ENCODE data around the gene EMX1.
A peak's percentile ranks its signal among the peaks of the same experiment; 100 is the strongest.

The EMX1 gene

DNA sequence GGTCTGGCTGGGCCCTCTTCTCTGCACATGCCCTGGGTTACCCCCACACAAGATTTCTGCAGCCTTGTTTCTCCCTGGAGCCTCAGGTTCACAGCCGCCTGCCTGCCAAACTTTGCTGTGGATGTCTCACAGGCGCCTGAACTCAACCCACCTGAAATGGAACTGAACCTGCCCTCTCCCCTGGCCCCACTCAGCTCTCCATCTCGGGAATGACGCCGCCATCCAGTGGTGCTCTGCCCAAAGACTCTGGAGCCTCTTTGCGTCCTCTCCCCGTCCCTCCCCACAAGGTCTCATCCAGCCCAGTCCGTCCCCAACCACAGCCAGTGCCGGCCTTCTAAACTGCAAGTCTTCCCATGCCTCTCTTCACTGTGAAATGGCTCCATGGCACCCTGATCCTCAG is 29.1 kb downstream of the EMX1 start:
- no peaks in the 10 kb centered on the region for H3K36me3 Mint-ChIP-seq (ENCODE audit: insufficient read depth)
- H3K9me3 Mint-ChIP-seq, result no peaks in the 10 kb centered on the region
- peaks cover 0 to 2% of the 10 kb centered on the region in 2 donors for H3K4me1 Mint-ChIP-seq (ENCODE audit: low read depth in 2 of 2)
- H3K4me3 Mint-ChIP-seq, result no peak overlapping the region
- DNase-seq (no peak), ATAC-seq (replicated peaks) (no peak)
- H3K27ac Mint-ChIP-seq, result no peak overlapping the region
- no peaks in the 10 kb centered on the region for H3K27me3 Mint-ChIP-seq

DNA sequence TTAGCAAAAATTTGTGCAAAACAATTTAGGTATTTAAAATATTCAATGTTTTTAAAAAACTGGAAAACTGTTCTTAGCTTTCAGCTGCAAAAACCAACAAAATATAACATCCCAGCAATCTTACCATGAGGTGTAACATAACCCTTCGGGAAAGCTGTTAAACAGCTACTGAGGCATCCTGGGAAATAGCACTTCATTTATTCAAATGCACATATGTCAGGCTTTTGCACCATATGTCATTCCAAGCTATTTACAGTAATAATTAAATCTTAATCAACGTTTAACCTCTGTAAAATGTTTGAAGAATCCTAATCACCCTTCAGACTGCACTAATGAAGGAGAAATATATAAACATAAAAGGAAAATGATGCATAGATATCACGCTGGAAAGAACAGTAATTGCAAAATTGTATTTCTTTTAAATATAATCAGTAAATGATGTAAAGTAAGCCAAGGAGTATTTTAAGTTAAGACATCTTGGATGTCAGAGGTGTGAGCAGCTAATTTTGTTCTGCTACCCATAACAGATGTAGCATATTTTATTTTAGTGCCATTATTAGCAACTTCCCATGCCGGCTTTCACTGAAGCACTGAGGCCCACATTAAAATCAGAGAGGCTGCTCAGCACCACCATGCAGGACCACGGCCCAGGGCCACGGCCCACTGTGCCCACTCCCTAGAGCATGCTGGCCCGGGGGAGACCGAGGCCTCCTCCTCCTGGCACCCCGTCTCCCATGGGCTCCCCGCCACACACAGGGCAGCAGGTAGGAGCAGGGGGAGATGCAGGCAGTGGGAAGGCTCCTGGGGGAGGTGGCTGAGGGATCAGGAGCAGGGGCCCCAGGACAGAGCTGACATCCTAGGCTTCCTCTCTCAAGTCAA is 30.9 kb downstream of the EMX1 start:
- H3K27ac Mint-ChIP-seq, result no peak overlapping the region
- peaks cover 3% of the 10 kb centered on the region for H3K36me3 Mint-ChIP-seq (ENCODE audit: insufficient read depth)
- no peak overlapping the region for H3K4me3 Mint-ChIP-seq
- H3K27me3 Mint-ChIP-seq, result no peaks in the 10 kb centered on the region
- no peaks in the 10 kb centered on the region for H3K9me3 Mint-ChIP-seq
- peaks cover 1 to 8% of the 10 kb centered on the region in 2 donors for H3K4me1 Mint-ChIP-seq (ENCODE audit: low read depth in 2 of 2)
- ATAC-seq (replicated peaks), result no peak
- DNase-seq, result no peak

DNA sequence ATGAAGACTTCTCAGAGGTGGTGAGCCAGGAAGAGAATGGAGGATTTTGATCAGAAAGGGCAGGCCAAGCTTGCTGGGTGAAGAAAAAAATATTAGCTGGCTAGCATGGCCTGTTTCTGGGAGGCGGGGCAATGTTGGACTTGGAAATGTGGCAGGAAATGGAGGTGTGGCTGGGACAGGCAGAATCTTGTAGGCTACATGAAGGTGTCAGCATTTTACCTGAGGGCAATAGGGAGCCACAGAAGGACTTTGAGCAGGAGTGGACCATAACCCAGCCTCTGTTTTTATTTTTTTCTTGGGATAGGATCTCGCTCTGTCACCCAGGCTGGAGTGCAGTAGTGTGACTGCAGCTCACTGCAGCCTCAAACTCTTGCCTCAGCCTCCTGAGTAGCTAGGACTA is 31.7 kb downstream of the EMX1 start:
- Mint-ChIP-seq H3K4me1 (ENCODE audit: low read depth in 2 of 2) (peaks cover 10 to 17% of the 10 kb centered on the region in 2 donors), H3K9me3 (no peaks in the 10 kb centered on the region), H3K36me3 (ENCODE audit: insufficient read depth) (peaks cover 3% of the 10 kb centered on the region), H3K27ac (no peak overlapping the region), H3K27me3 (no peaks in the 10 kb centered on the region), H3K4me3 (no peak overlapping the region)
- ATAC-seq (replicated peaks) (no peak), DNase-seq (no peak)

GRCh38 chr2:72949642-72950041 is 32.3 kb downstream of the EMX1 start:
- ATAC-seq (replicated peaks), result no peak
- Mint-ChIP-seq H3K4me3 (no peak overlapping the region), H3K36me3 (ENCODE audit: insufficient read depth) (peaks cover 3% of the 10 kb centered on the region), H3K9me3 (no peaks in the 10 kb centered on the region), H3K27me3 (no peaks in the 10 kb centered on the region), H3K4me1 (ENCODE audit: low read depth in 2 of 2) (peaks cover 16 to 23% of the 10 kb centered on the region in 2 donors), H3K27ac (no peak overlapping the region)
- DNase-seq, result no peak

- H3K27me3 Mint-ChIP-seq, result no peaks in the 10 kb centered on the region
- H3K9me3 Mint-ChIP-seq, result no peaks in the 10 kb centered on the region
- ATAC-seq (replicated peaks) (no peak), DNase-seq (no peak)
- peaks cover 24 to 30% of the 10 kb centered on the region in 2 donors for H3K4me1 Mint-ChIP-seq (ENCODE audit: low read depth in 2 of 2)
- peaks cover 3% of the 10 kb centered on the region for H3K36me3 Mint-ChIP-seq (ENCODE audit: insufficient read depth)
- no peak overlapping the region for H3K4me3 Mint-ChIP-seq
- H3K27ac Mint-ChIP-seq, result no peak overlapping the region
Measured at GRCh38 chr2:72950558-72951255, 33.4 kb downstream of the EMX1 start.

- no peaks in the 10 kb centered on the region for H3K27me3 Mint-ChIP-seq
- H3K36me3 Mint-ChIP-seq (ENCODE audit: insufficient read depth), result peaks cover 3% of the 10 kb centered on the region
- no peak overlapping the region for H3K4me3 Mint-ChIP-seq
- peaks cover 24 to 30% of the 10 kb centered on the region in 2 donors for H3K4me1 Mint-ChIP-seq (ENCODE audit: low read depth in 2 of 2)
- H3K9me3 Mint-ChIP-seq, result no peaks in the 10 kb centered on the region
- H3K27ac Mint-ChIP-seq, result no peak overlapping the region
- ATAC-seq (replicated peaks), result no peak
- DNase-seq, result no peak
Measured at GRCh38 chr2:72951303-72952095, 34.2 kb downstream of the EMX1 start.

- no peaks in the 10 kb centered on the region for H3K9me3 Mint-ChIP-seq
- no peak overlapping the region for H3K27ac Mint-ChIP-seq
- ATAC-seq (replicated peaks) (no peak), DNase-seq (no peak)
- H3K4me3 Mint-ChIP-seq, result no peak overlapping the region
- H3K27me3 Mint-ChIP-seq, result no peaks in the 10 kb centered on the region
- H3K36me3 Mint-ChIP-seq (ENCODE audit: insufficient read depth), result peaks cover 3% of the 10 kb centered on the region
- peaks cover 31 to 35% of the 10 kb centered on the region in 2 donors for H3K4me1 Mint-ChIP-seq (ENCODE audit: low read depth in 2 of 2)
Measured at GRCh38 chr2:72952110-72952823, 34.9 kb downstream of the EMX1 start.

GRCh38 chr2:72952961-72953360 is 35.6 kb downstream of the EMX1 start:
- H3K27ac Mint-ChIP-seq, result peak overlapping the region; percentile 97 to 98
- no peak for DNase-seq
- ATAC-seq (replicated peaks), result no peak
- peaks cover 3% of the 10 kb centered on the region for H3K36me3 Mint-ChIP-seq (ENCODE audit: insufficient read depth)
- H3K4me3 Mint-ChIP-seq, result peak overlapping the region; percentile 93 to 95
- no peaks in the 10 kb centered on the region for H3K27me3 Mint-ChIP-seq
- H3K9me3 Mint-ChIP-seq, result no peaks in the 10 kb centered on the region
- H3K4me1 Mint-ChIP-seq (ENCODE audit: low read depth in 2 of 2), result peaks cover 33 to 37% of the 10 kb centered on the region in 2 donors

DNA sequence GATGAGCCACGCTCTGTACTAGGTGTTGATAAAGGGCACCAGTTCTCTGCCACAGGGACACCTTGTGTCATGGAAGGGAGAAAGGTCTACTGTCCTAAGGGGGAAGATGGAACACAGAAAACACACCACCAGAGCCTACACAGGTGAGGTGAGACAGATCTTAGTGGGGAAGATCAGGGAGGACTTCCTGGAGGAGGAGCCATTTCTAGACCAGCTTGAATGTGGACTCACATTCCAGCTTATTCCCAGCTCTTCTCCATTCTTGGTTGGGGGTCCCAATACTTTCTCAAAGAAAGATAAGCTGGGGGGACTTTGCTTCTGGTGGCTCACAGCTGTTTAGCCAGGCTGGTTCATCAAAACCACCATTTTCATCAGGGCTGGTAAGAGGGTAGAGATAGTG is 36.2 kb downstream of the EMX1 start:
- peak overlapping the region; percentile 93 to 95 for H3K4me3 Mint-ChIP-seq
- ATAC-seq (replicated peaks), result no peak
- no peaks in the 10 kb centered on the region for H3K9me3 Mint-ChIP-seq
- H3K27me3 Mint-ChIP-seq, result no peaks in the 10 kb centered on the region
- H3K27ac Mint-ChIP-seq, result peak overlapping the region; percentile 97 to 98
- H3K4me1 Mint-ChIP-seq (ENCODE audit: low read depth in 2 of 2), result peaks cover 36 to 41% of the 10 kb centered on the region in 2 donors
- peaks cover 3% of the 10 kb centered on the region for H3K36me3 Mint-ChIP-seq (ENCODE audit: insufficient read depth)
- no peak for DNase-seq

DNA sequence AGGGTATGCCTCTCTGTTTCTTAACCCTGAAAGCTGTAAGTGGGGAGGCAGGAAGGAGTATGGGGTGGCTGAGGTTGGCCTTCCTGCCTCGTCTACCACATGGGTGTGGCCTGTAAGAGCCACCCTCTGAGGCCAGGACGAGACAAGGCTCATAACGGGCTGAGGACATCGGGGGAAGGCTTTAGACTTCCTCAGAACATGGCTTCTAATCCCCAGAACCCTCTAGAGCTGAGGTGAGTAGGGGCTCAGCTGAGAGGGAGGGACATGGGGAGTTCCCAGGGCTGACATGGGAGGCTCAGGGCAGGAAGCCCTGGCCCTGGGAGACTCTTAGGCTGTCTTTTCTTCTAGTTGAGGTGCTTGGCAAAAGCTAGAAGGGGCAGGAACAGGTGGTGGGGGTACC is 36.7 kb downstream of the EMX1 start:
- Mint-ChIP-seq H3K27me3 (no peaks in the 10 kb centered on the region), H3K4me3 (peak overlapping the region; percentile 93 to 95), H3K4me1 (ENCODE audit: low read depth in 2 of 2) (peaks cover 36 to 40% of the 10 kb centered on the region in 2 donors), H3K36me3 (ENCODE audit: insufficient read depth) (peaks cover 3% of the 10 kb centered on the region), H3K9me3 (no peaks in the 10 kb centered on the region), H3K27ac (peak overlapping the region; percentile 97 to 98)
- DNase-seq (peak; percentile 5 to 26 (median 14)), ATAC-seq (replicated peaks) (peak; percentile 93)

DNA sequence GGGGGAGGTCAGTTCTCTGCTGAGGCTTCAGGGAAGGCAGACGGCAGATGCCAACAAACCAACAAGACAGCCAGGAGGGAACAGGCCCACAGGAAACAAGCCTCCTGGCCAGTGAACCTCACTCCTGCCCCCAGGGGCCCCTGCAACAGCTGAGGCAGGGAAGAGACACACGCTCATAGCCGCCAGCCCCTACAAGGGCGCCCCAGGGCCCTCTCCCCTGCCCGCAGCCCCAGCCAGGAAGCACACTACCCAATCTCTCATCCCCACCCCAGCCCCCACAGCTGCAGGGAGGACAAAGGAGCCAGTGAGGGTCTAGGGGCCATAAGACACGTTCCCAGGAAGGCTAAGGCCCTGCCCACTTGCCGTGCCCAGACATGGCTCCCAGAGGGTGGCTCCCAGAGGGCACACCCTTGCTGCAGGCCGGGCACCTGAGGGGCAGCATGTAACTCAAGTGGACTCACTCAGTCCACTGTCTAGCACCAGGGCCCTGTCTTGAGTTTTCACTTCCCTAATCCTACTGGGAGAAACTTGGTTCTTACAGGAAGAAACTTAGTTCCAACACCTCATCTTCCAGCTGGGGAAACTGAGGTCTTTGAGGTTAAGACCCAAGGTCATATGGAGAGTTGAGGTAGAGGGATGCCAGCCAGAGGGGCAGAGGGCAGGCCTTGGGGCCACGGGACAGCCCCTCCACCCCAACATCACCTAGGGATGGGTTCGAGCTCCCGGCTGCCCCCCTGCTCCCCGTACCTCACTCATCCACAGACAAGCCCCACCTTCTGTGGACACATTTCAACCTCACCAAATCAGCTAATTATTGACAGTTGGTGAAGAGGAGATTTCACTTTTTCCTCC is 37.3 kb downstream of the EMX1 start:
- H3K9me3 Mint-ChIP-seq, result no peaks in the 10 kb centered on the region
- H3K36me3 Mint-ChIP-seq (ENCODE audit: insufficient read depth), result peaks cover 3% of the 10 kb centered on the region
- ATAC-seq (replicated peaks) (peak; percentile 26), DNase-seq (no peak)
- peaks cover 36 to 41% of the 10 kb centered on the region in 2 donors for H3K4me1 Mint-ChIP-seq (ENCODE audit: low read depth in 2 of 2)
- no peaks in the 10 kb centered on the region for H3K27me3 Mint-ChIP-seq
- peak overlapping the region; percentile 93 to 95 for H3K4me3 Mint-ChIP-seq
- H3K27ac Mint-ChIP-seq, result peak overlapping the region; percentile 97 to 98

Measured in effector memory CD8-positive, alpha-beta T cell (primary cell).